ENCODE results near the gene WWOX. TPM values are rescaled to one million over a fixed set of nuclear protein-coding genes. Genes with fewer than 3 reads are reported as not detected.

Gene WWOX
- total and polyA plus RNA-seq, 7 donors, result 7.1 to 46.8 (median 16.1) TPM

GRCh38 chr16:78645657-78646056 is 546.2 kb downstream of the WWOX start:
- Histone ChIP-seq H3K9me3 (no peaks in the 10 kb centered on the region), H3K4me1 (peaks cover 0 to 16% (median 10%) of the 10 kb centered on the region in 4 donors), H3K27me3 (no peaks in the 10 kb centered on the region), H3K36me3 (no peaks in the 10 kb centered on the region), H3K27ac (no peak overlapping the region), H3K4me3 (no peak overlapping the region)
- DNase-seq, result no peak
- intact Hi-C loops (cut with DNase I), result no loop called here
- WGBS, 2 donors, result 90 to 91% methylated on average over 4 of the region's 4 CpGs
- no peak for TF ChIP-seq POLR2A (IDR thresholded peaks at IDR 0.05)
- TF ChIP-seq POLR2AphosphoS5 (IDR thresholded peaks at IDR 0.05), result no peak
- no peak for TF ChIP-seq EP300 (IDR thresholded peaks at IDR 0.05)
- TF ChIP-seq, protein P1, sequence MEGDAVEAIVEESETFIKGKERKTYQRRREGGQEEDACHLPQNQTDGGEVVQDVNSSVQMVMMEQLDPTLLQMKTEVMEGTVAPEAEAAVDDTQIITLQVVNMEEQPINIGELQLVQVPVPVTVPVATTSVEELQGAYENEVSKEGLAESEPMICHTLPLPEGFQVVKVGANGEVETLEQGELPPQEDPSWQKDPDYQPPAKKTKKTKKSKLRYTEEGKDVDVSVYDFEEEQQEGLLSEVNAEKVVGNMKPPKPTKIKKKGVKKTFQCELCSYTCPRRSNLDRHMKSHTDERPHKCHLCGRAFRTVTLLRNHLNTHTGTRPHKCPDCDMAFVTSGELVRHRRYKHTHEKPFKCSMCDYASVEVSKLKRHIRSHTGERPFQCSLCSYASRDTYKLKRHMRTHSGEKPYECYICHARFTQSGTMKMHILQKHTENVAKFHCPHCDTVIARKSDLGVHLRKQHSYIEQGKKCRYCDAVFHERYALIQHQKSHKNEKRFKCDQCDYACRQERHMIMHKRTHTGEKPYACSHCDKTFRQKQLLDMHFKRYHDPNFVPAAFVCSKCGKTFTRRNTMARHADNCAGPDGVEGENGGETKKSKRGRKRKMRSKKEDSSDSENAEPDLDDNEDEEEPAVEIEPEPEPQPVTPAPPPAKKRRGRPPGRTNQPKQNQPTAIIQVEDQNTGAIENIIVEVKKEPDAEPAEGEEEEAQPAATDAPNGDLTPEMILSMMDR (IDR thresholded peaks at IDR 0.05), result no peak

DNA sequence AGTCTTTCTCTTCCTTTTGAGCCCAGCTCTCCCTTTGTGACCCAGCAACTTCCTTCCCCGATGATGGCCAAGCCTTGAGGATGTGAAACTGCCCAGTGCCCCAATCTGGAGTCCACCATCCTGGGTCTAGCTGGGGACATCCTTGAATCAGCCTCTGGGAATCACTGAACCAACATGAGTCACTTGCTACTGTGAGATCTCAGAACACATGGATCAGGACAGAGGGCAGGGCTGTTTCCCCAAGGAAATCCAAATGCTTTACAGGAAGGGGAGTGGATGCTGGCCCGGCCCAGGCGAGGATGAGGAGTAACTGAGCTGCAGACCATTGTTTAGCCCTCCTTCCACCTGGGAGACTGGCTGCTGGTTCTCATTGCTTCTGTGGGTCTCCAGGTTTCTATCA is 547.6 kb downstream of the WWOX start:
- intact Hi-C loops (cut with DNase I), result no loop called here
- Histone ChIP-seq H3K27ac (no peak overlapping the region), H3K27me3 (no peaks in the 10 kb centered on the region), H3K36me3 (no peaks in the 10 kb centered on the region), H3K4me1 (peaks cover 0 to 16% (median 10%) of the 10 kb centered on the region in 4 donors), H3K9me3 (no peaks in the 10 kb centered on the region), H3K4me3 (no peak overlapping the region)
- 74 to 92% methylated on average over 3 of the region's 3 CpGs for WGBS, 2 donors
- TF ChIP-seq POLR2AphosphoS5 (IDR thresholded peaks at IDR 0.05) (no peak), EP300 (IDR thresholded peaks at IDR 0.05) (no peak), POLR2A (IDR thresholded peaks at IDR 0.05) (no peak)
- TF ChIP-seq, protein P1 (IDR thresholded peaks at IDR 0.05), result no peak
- no peak for DNase-seq

DNA sequence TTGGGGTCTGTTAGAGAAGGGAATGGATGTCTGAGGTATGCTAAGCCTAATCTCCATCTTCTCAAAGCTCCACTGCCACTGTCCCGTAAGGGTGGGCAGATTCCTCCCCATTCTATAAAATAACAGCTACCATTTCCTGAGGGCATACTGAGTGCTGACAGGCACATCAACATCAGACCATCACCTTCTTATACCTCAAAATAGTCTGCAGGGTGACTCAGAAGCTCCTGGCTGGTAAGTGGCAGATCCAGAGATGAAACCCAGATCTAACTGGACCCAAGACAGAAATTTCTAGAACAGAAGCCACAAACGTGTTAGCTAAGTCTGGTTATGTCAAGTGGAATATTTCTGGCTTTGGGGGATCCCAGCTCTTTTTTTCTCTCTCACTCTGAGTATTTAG is 548.0 kb downstream of the WWOX start:
- Histone ChIP-seq H3K9me3 (no peaks in the 10 kb centered on the region), H3K4me3 (no peak overlapping the region), H3K27me3 (no peaks in the 10 kb centered on the region), H3K27ac (no peak overlapping the region), H3K36me3 (no peaks in the 10 kb centered on the region), H3K4me1 (peaks cover 0 to 16% (median 10%) of the 10 kb centered on the region in 4 donors)
- no peak for DNase-seq
- 82 to 92% methylated on average over 2 of the region's 2 CpGs for WGBS, 2 donors
- intact Hi-C loops (cut with DNase I), result no loop called here
- TF ChIP-seq EP300 (IDR thresholded peaks at IDR 0.05) (no peak), POLR2A (IDR thresholded peaks at IDR 0.05) (no peak), POLR2AphosphoS5 (IDR thresholded peaks at IDR 0.05) (peak in 1 of 4 donors; percentile 24)
- TF ChIP-seq, protein P1 (IDR thresholded peaks at IDR 0.05), result no peak

GRCh38 chr16:78648517-78648916 is 549.1 kb downstream of the WWOX start:
- Histone ChIP-seq H3K9me3 (no peaks in the 10 kb centered on the region), H3K27ac (no peak overlapping the region), H3K4me1 (peaks cover 0 to 16% (median 10%) of the 10 kb centered on the region in 4 donors), H3K36me3 (no peaks in the 10 kb centered on the region), H3K4me3 (no peak overlapping the region), H3K27me3 (no peaks in the 10 kb centered on the region)
- TF ChIP-seq, protein P1 (IDR thresholded peaks at IDR 0.05), result no peak
- TF ChIP-seq POLR2AphosphoS5 (IDR thresholded peaks at IDR 0.05), result no peak
- no peak for TF ChIP-seq POLR2A (IDR thresholded peaks at IDR 0.05)
- TF ChIP-seq EP300 (IDR thresholded peaks at IDR 0.05), result no peak
- no peak for DNase-seq
- 35 to 59% methylated on average over 3 of the region's 3 CpGs for WGBS, 2 donors
- intact Hi-C loops (cut with DNase I), result no loop called here
